ENCODE results near the gene MED16.
"Not testable (repeated sequence)": the region's sequence is repeated elsewhere in the genome, so short reads cannot be mapped to it uniquely, and the experiment has no call there.

The MED16 gene

DNA sequence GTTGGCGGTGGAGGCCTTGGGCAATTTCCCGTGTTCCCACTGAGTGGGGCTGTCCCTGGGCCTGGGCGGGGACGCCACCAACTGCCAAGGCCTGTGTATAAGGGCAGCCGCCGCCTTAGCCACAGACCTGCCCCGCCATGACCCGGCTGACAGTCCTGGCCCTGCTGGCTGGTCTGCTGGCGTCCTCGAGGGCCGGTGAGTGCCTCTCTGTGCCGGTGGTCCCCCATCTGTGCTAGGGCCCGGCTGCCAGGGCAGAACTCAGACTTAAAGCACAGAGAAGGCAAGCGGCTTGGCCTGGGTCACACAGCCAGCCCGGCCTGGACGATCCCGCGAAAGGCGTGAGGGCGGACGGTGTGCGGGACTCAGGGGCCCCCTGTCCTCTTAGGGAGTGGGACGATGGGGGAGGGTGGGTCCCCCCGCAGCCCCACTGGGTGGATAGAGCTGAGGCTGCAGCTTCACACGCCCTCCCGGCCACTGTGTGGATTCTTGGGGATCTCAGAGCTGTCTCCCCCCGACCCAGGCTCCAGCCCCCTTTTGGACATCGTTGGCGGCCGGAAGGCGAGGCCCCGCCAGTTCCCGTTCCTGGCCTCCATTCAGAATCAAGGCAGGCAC is 65.2 kb downstream of the MED16 start, which contains the start of gene AZU1:
Gene AZU1, plus strand, starts transcription at position 128 of the 612 bp plus-strand sequence. Its CDS starts 10 bp downstream, at position 138.
- no peak for DNase-seq (ENCODE audit: low spot score)

DNA sequence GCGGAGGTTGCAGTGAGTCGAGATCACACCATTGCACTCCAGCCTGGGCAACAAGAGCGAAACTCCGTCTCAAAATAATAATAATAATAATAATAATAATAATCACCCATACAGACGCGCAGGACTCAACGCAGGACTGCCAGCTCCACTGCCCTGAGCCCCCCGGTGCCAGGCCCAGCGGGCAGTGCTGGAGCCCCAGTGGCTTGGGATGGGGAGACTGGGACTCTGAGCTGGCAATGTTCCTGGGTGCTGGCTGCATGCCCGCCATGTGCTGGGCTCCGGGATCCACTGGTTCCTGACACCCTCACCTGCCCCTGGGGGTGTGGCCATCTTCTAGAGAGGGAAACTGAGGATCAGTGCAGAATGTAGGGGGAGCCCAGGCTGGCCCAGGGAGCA is 65.7 kb downstream of the MED16 start:
- DNase-seq (ENCODE audit: low spot score): no peak

DNA sequence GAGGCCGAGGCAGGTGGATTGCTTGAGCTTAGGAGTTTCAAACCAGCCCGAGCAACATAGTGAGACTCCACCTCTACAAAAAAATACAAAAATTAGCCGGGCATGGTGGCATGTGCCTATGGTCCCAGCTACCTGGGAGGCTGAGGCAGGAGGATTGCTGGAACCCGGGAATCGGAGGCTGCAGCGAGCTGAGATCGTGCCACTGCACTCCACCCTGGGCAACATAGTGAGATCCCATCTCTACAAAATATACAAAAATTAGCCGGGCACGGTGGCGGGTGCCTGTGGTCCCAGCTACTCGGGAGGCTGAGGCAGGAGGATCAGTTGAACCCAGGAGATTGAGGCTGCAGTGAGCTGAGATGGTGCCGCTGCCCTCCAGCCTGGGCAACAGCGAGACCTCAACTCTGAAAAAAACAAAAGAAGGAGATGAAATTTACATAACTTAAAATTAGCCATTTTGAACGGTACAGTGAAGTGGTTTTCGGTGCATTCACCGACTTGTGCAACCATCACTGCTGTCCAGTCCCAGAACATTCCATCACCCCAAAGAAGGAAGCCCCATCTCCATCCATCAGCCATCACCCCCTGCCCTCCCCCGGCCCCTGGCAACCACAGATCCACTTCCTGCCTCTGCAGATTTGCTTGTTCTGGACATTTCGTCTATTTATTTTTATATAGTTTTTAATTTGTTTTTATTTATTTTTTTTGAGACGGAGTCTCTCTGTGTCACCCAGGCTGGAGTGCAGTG is 66.9 kb downstream of the MED16 start:
- DNase-seq (ENCODE audit: low spot score): no peak

DNA sequence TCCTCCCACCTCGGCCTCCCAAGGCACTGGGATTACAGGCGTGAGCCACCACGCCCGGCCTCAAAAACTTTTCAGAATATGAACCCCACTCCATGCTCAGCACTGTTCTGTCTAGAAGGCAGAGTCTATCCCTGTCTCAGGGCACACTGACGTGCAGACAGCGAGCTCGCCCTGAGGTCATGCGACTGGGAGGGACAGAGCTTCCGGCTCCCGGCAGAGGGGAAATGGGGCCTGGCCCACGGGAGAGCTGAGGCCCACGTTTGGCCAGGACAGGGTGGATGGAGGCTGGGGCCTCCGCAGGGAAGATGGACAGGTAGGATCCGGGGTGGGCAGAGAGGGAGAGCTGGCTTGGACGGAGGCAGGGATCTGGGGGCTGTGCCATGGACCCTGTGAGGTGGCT is 68.1 kb downstream of the MED16 start:
- DNase-seq (ENCODE audit: low spot score): no peak

DNA sequence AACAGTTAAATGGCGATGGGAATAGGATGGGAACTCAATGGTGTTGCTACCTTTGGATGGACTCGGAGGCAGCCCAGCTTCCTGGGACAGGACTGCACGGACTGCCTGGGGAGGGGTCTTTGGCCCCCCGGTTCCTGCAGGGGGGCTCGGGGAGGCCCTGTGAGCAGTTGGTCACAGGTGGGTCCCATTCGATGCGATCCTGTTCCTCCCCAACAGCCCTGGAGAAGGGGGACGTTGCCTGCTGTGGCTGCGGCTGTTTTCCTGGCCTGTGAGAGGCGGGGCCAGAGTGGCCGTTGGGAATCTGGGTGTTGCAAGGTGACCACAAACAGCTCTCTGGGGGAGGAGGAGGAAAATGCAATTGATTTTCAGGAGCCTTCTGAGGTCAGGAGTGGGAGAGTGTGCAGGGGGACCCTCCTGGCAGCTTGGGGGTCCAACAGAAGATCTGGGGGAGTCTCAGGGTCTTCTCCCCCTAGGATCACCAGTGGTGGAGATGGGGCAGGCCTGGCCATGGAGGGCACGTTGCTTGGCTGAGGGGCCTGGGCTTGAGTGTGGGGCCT is 69.3 kb downstream of the MED16 start:
- no peak for DNase-seq (ENCODE audit: low spot score)

DNA sequence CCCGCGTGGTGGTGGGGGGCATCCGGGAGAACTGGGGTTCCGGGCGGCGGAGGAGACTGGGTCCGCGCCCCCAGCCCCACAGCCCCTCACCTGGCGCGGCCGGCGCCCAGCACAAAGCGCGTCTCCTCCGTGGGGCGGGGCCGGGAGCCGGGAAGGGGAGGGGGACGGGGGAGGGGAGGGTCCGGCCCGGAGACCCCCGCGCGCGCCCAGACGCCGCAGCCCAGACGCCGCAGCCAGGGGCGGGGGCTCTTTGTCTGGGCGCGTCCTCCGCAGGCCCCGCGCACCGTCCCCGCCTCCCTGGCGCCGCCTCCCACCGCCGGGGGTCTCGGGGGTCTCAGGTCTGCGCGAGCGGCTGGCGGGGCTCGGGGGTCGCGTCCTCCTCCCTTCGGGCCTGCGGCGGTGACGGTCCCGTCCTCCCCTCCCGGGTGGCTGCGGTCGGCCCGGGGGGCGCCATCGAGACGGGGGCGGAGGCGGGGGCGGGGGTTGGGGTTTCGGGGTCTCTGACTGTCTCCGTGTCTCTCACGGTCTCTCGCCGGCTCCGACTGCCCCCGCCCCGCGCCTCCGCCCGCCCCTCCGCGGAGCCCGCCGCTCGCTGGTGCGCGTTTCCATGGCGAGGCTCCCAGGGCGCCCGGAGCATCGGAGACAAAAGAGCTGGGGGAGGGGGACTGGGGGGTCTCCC is 71.0 kb downstream of the MED16 start, which contains the start of gene PLPPR3:
Gene PLPPR3, minus strand, starts transcription at position 131 of the 679 bp plus-strand sequence. CDS start 396 bp downstream, outside the sequence.
- DNase-seq (ENCODE audit: low spot score): no peak

DNA sequence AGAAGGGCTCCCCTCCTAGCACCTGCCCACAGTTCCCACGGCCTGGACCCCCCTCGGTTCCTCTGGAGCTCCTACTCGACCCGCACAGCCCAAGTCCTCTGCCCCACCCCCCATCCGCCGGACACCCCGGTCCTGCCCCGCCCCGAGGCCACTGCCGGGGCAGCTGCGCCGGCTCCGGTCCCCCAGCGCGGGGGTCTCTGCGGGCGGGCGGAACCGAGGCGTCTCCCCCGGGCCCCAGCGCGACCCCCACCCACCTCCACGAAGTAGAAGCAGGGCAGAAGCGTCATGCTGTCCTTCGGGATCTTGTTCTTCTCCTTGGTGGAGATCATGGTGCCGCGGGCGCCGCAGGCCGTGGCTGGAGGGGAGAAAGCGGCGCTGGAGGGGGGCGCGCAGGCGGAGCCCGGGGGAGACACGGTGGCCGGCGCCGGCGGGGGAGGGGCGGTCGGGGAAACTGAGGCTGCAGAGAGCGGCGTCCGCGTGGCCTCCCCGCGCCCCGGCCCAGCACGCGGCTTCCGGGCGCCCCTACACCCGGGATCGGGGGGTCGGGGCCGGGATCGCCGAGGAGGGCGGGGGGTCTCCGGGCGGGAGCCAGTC is 71.7 kb downstream of the MED16 start:
- no peak for DNase-seq (ENCODE audit: low spot score)

DNA sequence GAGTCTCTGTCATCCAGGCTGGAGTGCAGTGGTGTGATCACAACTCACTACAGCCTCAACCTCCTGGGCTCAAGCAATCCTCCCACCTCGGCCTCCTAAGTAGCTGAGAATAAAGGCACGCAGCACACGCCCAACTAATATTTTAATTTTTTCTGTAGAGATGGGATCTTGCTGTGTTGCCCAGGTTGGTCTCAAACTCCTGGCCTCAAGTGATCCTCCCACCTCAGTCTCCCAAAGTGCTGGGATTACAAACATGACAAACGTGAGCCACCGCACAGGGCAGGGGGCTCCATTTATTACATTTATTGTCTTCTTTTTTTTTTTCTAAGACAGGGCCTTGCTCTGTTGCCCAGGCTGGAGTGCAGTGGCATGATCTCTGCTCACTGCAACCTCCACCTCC is 72.8 kb downstream of the MED16 start:
- not testable (repeated sequence) for DNase-seq (ENCODE audit: low spot score)

Data from LoVo (cell line).